Hepatocyte (in vitro differentiated cells): ENCODE measurements around the gene TRIM15.

Experiments
- EZH2 ChIP-seq: fragments of 200-600 bp; sonication (generic); IDR thresholded peaks from 2 replicates; pipeline ENCODE4 v1.6.1; 2016; ENCODE audit warnings: antibody characterized with exemption, mild to moderate bottlenecking, borderline replicate concordance
- EZH2phosphoT487 ChIP-seq: fragments of 200-600 bp; sonication (generic); IDR thresholded peaks from one replicate; pipeline ENCODE4 v1.6.1; 2018; ENCODE audit warnings: antibody characterized with exemption, mild to moderate bottlenecking, low read depth, moderate library complexity; ENCODE audit not compliant: unreplicated experiment, severe bottlenecking
- TF ChIP-seq, protein P1 (sequence below): fragments of 200-600 bp; sonication (generic); IDR thresholded peaks from 2 replicates; pipeline ENCODE4 v1.5.1; 2016; ENCODE audit warnings: antibody characterized with exemption, mild to moderate bottlenecking; ENCODE audit not compliant: poor library complexity

GRCh38 chr6:30143780-30144179, 19.6 kb upstream of the TRIM15 start:
- TF ChIP-seq, protein P1, sequence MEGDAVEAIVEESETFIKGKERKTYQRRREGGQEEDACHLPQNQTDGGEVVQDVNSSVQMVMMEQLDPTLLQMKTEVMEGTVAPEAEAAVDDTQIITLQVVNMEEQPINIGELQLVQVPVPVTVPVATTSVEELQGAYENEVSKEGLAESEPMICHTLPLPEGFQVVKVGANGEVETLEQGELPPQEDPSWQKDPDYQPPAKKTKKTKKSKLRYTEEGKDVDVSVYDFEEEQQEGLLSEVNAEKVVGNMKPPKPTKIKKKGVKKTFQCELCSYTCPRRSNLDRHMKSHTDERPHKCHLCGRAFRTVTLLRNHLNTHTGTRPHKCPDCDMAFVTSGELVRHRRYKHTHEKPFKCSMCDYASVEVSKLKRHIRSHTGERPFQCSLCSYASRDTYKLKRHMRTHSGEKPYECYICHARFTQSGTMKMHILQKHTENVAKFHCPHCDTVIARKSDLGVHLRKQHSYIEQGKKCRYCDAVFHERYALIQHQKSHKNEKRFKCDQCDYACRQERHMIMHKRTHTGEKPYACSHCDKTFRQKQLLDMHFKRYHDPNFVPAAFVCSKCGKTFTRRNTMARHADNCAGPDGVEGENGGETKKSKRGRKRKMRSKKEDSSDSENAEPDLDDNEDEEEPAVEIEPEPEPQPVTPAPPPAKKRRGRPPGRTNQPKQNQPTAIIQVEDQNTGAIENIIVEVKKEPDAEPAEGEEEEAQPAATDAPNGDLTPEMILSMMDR = no peak
- TF ChIP-seq EZH2phosphoT487 = no peak
- TF ChIP-seq EZH2 = no peak
